A673 (cell line): ENCODE data around the gene MICB. TPM values are rescaled to one million over a fixed set of nuclear protein-coding genes. Genes with fewer than 3 reads are reported as not detected.

ENCODE experiments used
- BruUV-seq: library from RNA; stranded (reverse); fragments of 400-500 nt; replicated peaks from 2 replicates; lab custom pipeline; 2021; lab: Mats Ljungman, UMichigan
- CTCF ChIA-PET: fragments of 300-600 bp; sonication (Branson Sonifier 250); formaldehyde crosslinking; loops from one replicate; lab custom pipeline; 2022; ENCODE audit warnings: antibody characterized with exemption; lab: Charles Lee
- POLR2A ChIA-PET: fragments of 300-600 bp; sonication (Branson Sonifier 250); formaldehyde crosslinking; loops from one replicate; lab custom pipeline; 2022; ENCODE audit warnings: antibody characterized with exemption; ENCODE audit not compliant: low non-redundant PET; lab: Charles Lee
- DNase-seq: peaks from one replicate; pipeline ENCODE4 v3.0.0-alpha.2; 2015; ENCODE audit warnings: low spot score
- H3K27ac ChIP-seq: fragments of 200-600 bp; sonication (generic); 2 replicates; pipeline ENCODE4 v1.5.1; 2016; ENCODE audit warnings: mixed run types, low read depth, mild to moderate bottlenecking, mixed read lengths, antibody characterized with exemption, low read length; ENCODE audit not compliant: poor library complexity, severe bottlenecking
- H3K27me3 ChIP-seq: fragments of 200-600 bp; sonication (generic); replicated peaks from 2 replicates; pipeline ENCODE4 v1.6.1; 2017; ENCODE audit warnings: mixed run types, low read depth, mild to moderate bottlenecking, mixed read lengths, antibody characterized with exemption, low read length; ENCODE audit not compliant: insufficient read depth, poor library complexity
- H3K36me3 ChIP-seq: fragments of 200-600 bp; sonication (generic); 2 replicates; pipeline ENCODE4 v1.6.1; 2016; ENCODE audit warnings: mixed run types, mild to moderate bottlenecking, mixed read lengths, antibody characterized with exemption, low read length; ENCODE audit not compliant: insufficient read depth, poor library complexity, severe bottlenecking
- H3K4me1 ChIP-seq: fragments of 200-600 bp; sonication (generic); 2 replicates; pipeline ENCODE4 v1.6.1; 2017; ENCODE audit warnings: mixed run types, mild to moderate bottlenecking, mixed read lengths, antibody characterized with exemption, low read length; ENCODE audit not compliant: insufficient read depth, poor library complexity, severe bottlenecking
- H3K4me3 ChIP-seq: fragments of 200-600 bp; sonication (generic); 2 replicates; pipeline ENCODE4 v1.5.1; 2016; ENCODE audit warnings: low read depth, mixed run types, mild to moderate bottlenecking, mixed read lengths, low read length; ENCODE audit not compliant: poor library complexity, severe bottlenecking
- H3K9me3 ChIP-seq: fragments of 200-600 bp; sonication (generic); 2 replicates; pipeline ENCODE4 v1.6.1; 2016; ENCODE audit warnings: mixed run types, low read depth, mild to moderate bottlenecking, mixed read lengths, antibody characterized with exemption, low read length; ENCODE audit not compliant: poor library complexity, severe bottlenecking
- CTCF ChIP-seq: fragments of 300-800, 200-600 bp; sonication (generic); conservative IDR thresholded peaks from 2 replicates; pipeline ENCODE4 v1.5.1; 2017; ENCODE audit warnings: low read depth, mild to moderate bottlenecking, antibody characterized with exemption, low read length, moderate library complexity, mixed read lengths
- EZH2 ChIP-seq: fragments of 200-600 bp; sonication (generic); IDR thresholded peaks from 2 replicates; pipeline ENCODE4 v1.6.1; 2017; ENCODE audit warnings: borderline replicate concordance, low read depth, mild to moderate bottlenecking, mixed read lengths, antibody characterized with exemption, low read length; ENCODE audit not compliant: poor library complexity, severe bottlenecking
- intact Hi-C: fragments of 100-400 bp; cut with micrococcal nuclease; formaldehyde crosslinking; loops from one replicate; pipeline ENCODE4 v1.10.0; 2022; ENCODE audit not compliant: unreplicated experiment
- total RNA-seq: library from RNA; stranded (reverse); gene quantifications from 2 replicates; pipeline ENCODE4 v1.2.3, GENCODE V29; 2021

The MICB gene
- total RNA-seq, 1 experiment from 2014 or later, result 12.7 TPM

- H3K9me3 ChIP-seq, result no peaks in the 10 kb centered on the region
- H3K4me3 ChIP-seq, result no peak overlapping the region
- H3K27me3 ChIP-seq, result no peaks in the 10 kb centered on the region
- intact Hi-C loops, result no loop called here
- no TSS peak for BruUV-seq
- H3K27ac ChIP-seq, result no peak overlapping the region
- no peaks in the 10 kb centered on the region for H3K4me1 ChIP-seq
- no peaks in the 10 kb centered on the region for H3K36me3 ChIP-seq
- ChIA-PET POLR2A (no interaction called here), CTCF (no interaction called here)
- DNase-seq, result no peak
- TF ChIP-seq EZH2, result no peak
- no peak for TF ChIP-seq CTCF
Measured at GRCh38 chr6:31471711-31472110, 26.2 kb upstream of the MICB start.

- intact Hi-C loops, result no loop called here
- H3K27ac ChIP-seq, result no peak overlapping the region
- H3K27me3 ChIP-seq, result no peaks in the 10 kb centered on the region
- DNase-seq, result no peak
- H3K4me3 ChIP-seq, result no peak overlapping the region
- BruUV-seq, result no TSS peak
- H3K36me3 ChIP-seq, result no peaks in the 10 kb centered on the region
- CTCF ChIA-PET, result no interaction called here
- POLR2A ChIA-PET, result no interaction called here
- H3K9me3 ChIP-seq, result no peaks in the 10 kb centered on the region
- no peaks in the 10 kb centered on the region for H3K4me1 ChIP-seq
- TF ChIP-seq EZH2 (no peak), CTCF (no peak)
Measured at GRCh38 chr6:31472259-31472658, 25.7 kb upstream of the MICB start.

- no peaks in the 10 kb centered on the region for H3K4me1 ChIP-seq
- H3K27ac ChIP-seq, result no peak overlapping the region
- BruUV-seq, result no TSS peak
- TF ChIP-seq CTCF (no peak), EZH2 (no peak)
- H3K36me3 ChIP-seq, result no peaks in the 10 kb centered on the region
- no peak for DNase-seq
- intact Hi-C loops, result no loop called here
- no peak overlapping the region for H3K4me3 ChIP-seq
- POLR2A ChIA-PET, result no interaction called here
- no peaks in the 10 kb centered on the region for H3K27me3 ChIP-seq
- CTCF ChIA-PET, result no interaction called here
- H3K9me3 ChIP-seq, result no peaks in the 10 kb centered on the region
Measured at GRCh38 chr6:31473244-31473643, 24.7 kb upstream of the MICB start.
